ENCODE measurements around the gene CPEB4. TPM values are rescaled to one million over a fixed set of nuclear protein-coding genes. Genes with fewer than 3 reads are reported as not detected.

Gene CPEB4
- total and polyA plus RNA-seq, 2 experiments from 2014 or later = 5.9 to 10.2 TPM

GRCh38 chr5:173911623-173912022 is 23.5 kb downstream of the CPEB4 start:
- H3K4me1 Mint-ChIP-seq = peaks cover 54% of the 10 kb centered on the region

More at GRCh38 chr5:173911623-173912022, 23.5 kb downstream of the CPEB4 start:
- no peaks in the 10 kb centered on the region for H3K36me3 ChIP-seq (ENCODE audit: insufficient read depth)
- H3K79me2 ChIP-seq (replicated peaks; ENCODE audit: insufficient read depth) = no peaks in the 10 kb centered on the region
- Mint-ChIP-seq H3K27ac (no peak overlapping the region), H3K36me3 (ENCODE audit: low read depth) (peaks cover 7% of the 10 kb centered on the region; the same call in 1 of the 3 replicates), H3K27me3 (ENCODE audit: insufficient read depth, low read depth, poor library complexity) (peaks cover 3% of the 10 kb centered on the region), H3K9me3 (no peaks in the 10 kb centered on the region), H3K4me3 (no peak overlapping the region)
- H3K4me3 ChIP-seq = no peak overlapping the region
- TF ChIP-seq REST (IDR thresholded peaks at IDR 0.05; ENCODE audit: unreplicated experiment) (no peak), ZNF462 (CRISPR knock-in tag; IDR thresholded peaks at IDR 0.05) (no peak), CTCF (conservative IDR thresholded peaks at IDR 0.05; ENCODE audit: low read depth in 2 of 2) (no peak), STAT1 (IDR thresholded peaks at IDR 0.05; ENCODE audit: unreplicated experiment) (no peak), ETS1 (IDR thresholded peaks at IDR 0.05) (no peak), EZH2phosphoT487 (IDR thresholded peaks at IDR 0.05; ENCODE audit: unreplicated experiment) (no peak), ZNF114 (CRISPR knock-in tag; IDR thresholded peaks at IDR 0.05) (no peak)
- peaks cover 46% of the 10 kb centered on the region for H3K4me1 ChIP-seq (ENCODE audit: insufficient read depth)
- DNase-seq (ENCODE audit: low spot score) (no peak), ATAC-seq (no peak)
- no peaks in the 10 kb centered on the region for H3F3A ChIP-seq (replicated peaks; ENCODE audit: low read depth)
- no peaks in the 10 kb centered on the region for H3K27me3 ChIP-seq (ENCODE audit: insufficient read depth)
- H4K20me1 ChIP-seq (replicated peaks; ENCODE audit: insufficient read depth) = no peaks in the 10 kb centered on the region
- H3K9me2 ChIP-seq (ENCODE audit: insufficient read depth) = no peaks in the 10 kb centered on the region
- H3K4me2 ChIP-seq = no peak overlapping the region
- no peak overlapping the region for H3K27ac ChIP-seq (ENCODE audit: low read depth)
- H2AFZ ChIP-seq = no peak overlapping the region
